Heart left ventricle (tissue), 13 donors: ENCODE measurements around the gene TGM2.

Source experiments
- CTCF ChIP-seq, 12 donors: fragments of 200-600 bp; sonication (generic) in 4 of 12; IDR thresholded peaks; one replicate each; pipeline versions ENCODE4 v1.5.0 to v1.8.0; 2018 to 2022; ENCODE audit warnings: antibody characterized with exemption in 12 of 12, mild to moderate bottlenecking in 5 of 12
- POLR2A ChIP-seq, 2 donors: fragments of 450-650 bp; IDR thresholded peaks; one replicate each; pipeline ENCODE4 v1.6.1; 2017; ENCODE audit warnings: antibody characterized with exemption in 2 of 2, mild to moderate bottlenecking in 2 of 2, moderate library complexity in 2 of 2
- donor health status: ischemic (EF 13 %, LVEDD 7.1; RV severe dilation, severe dysfunction).
- donor health status: DM: no; HTN: yes; CAD: no.
- donor health status: DM: no; HTN: no; CAD: no.
- donor health status: ischemic (EF 25% LVEDD 6.9; RV normal size, moderate dysfunction).
- donor health status: ischemic (EF 25% LVEDD 5.7; RV mildly dilated, moderate dysfunction).
- donor health status: ischemic (EF 35%, LVEDD 5.7; RV mildly dilated, moderate dysfunction).
- donor health status: nonischemic (EF 11% LVEDD 7.7; RV severe dilation, severe dysfunction).
- donor health status: DM: yes; HTN: yes; CAD: no.
- donor health status: PGD.
- donor health status: ischemic (EF 29% LVEDD 5.4; RV normal size, mild dysfunction).
- donor health status: nonischemic (EF 23%, LVEDD 6.1; RV moderate dilation, normal function).

- TF ChIP-seq POLR2A (IDR thresholded peaks at IDR 0.05) (no peak), CTCF (IDR thresholded peaks at IDR 0.05) (no peak)
These were observed 47.9 kb upstream of the TGM2 start for GRCh38 chr20:38212806-38213606.
